Mammary epithelial cell (primary cell): Measurements from ENCODE around the gene QKI.
"Not testable (repeated sequence)": the region's sequence is repeated elsewhere in the genome, so short reads cannot be mapped to it uniquely, and the experiment has no call there.

Experiments used
- CTCF ChIP-seq, 2 donors: IDR thresholded peaks in 1 of 2; conservative IDR thresholded peaks in 1 of 2; 2 replicates each; pipeline ENCODE4 v1.5.1; 2011 to 2012; ENCODE audit warnings: inconsistent platforms in 2 of 2, low read length in 2 of 2, mild to moderate bottlenecking in 2 of 2, control low read depth in 1 of 2, low read depth in 1 of 2; ENCODE audit not compliant: insufficient read depth in 1 of 2; ENCODE audit errors: extremely low read depth in 1 of 2
- EZH2 ChIP-seq: IDR thresholded peaks from 2 replicates; pipeline ENCODE4 v1.6.1; 2012; ENCODE audit warnings: low read length, inconsistent platforms, borderline replicate concordance

GRCh38 chr6:163439390-163439789 is 24.9 kb downstream of the QKI start:
- not testable (repeated sequence) for TF ChIP-seq CTCF (conservative IDR thresholded peaks at IDR 0.05 in 1 of 2, IDR thresholded peaks at IDR 0.05 in 1 of 2; ENCODE audit: extremely low read depth in 1 of 2, insufficient read depth in 1 of 2, low read depth in 1 of 2, low read length in 2 of 2); EZH2
